GM12875 (cell line): Measurements from ENCODE around the gene DLG1.

Experiments
- H3K4me3 ChIP-seq: one replicate; pipeline ENCODE4 v1.5.1; 2011; ENCODE audit warnings: low read depth, low read length, control low read depth
- TF ChIP-seq, protein P1 (sequence below): IDR thresholded peaks from 2 replicates; pipeline ENCODE4 v1.5.1; 2011; ENCODE audit warnings: low read depth, mild to moderate bottlenecking, control low read depth, inconsistent platforms, low read length, moderate library complexity, borderline replicate concordance; ENCODE audit not compliant: insufficient read depth

DLG1 gene

GRCh38 chr3:197229178-197229577 lies 69.2 kb downstream of the DLG1 start:
- TF ChIP-seq, protein P1, sequence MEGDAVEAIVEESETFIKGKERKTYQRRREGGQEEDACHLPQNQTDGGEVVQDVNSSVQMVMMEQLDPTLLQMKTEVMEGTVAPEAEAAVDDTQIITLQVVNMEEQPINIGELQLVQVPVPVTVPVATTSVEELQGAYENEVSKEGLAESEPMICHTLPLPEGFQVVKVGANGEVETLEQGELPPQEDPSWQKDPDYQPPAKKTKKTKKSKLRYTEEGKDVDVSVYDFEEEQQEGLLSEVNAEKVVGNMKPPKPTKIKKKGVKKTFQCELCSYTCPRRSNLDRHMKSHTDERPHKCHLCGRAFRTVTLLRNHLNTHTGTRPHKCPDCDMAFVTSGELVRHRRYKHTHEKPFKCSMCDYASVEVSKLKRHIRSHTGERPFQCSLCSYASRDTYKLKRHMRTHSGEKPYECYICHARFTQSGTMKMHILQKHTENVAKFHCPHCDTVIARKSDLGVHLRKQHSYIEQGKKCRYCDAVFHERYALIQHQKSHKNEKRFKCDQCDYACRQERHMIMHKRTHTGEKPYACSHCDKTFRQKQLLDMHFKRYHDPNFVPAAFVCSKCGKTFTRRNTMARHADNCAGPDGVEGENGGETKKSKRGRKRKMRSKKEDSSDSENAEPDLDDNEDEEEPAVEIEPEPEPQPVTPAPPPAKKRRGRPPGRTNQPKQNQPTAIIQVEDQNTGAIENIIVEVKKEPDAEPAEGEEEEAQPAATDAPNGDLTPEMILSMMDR: no peak
- no peak overlapping the region for H3K4me3 ChIP-seq

DNA sequence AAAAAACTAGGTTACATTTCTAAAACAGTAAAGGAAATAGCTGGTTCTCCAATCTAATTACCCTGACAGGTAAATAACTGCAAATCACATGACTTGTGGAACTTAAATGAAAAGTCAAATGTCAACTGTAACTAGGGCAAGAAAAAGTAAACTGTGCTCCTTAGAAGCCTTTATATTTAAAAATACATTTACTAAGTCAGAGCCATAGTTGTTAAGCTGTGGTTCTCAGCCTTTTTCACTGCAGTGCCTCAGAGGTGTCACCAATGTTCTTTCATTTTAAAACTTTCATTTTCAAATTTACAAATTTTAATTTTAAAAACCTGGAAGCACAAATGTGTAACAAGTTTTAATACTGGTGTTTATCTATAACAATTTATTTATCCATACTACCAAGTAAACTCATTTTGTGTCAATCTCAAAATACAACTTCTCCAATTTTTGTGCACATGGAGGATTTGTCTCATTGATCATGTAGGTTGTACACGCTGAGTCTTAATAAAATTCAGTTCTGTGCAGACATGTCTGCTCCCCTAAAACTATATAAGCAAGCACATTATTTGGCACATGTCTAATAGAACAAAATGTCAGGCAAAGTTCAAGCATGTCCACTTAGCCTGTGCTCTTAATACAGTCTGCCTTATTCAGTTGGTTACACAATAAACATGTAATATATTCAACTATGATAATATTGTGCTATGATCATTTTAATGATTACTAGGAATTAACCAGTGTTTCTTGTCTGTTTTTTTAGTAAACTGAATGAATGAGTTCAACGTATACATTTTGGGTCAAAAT lies 70.4 kb downstream of the DLG1 start:
- TF ChIP-seq, protein P1: no peak
- H3K4me3 ChIP-seq: no peak overlapping the region

- TF ChIP-seq, protein P1: no peak
- no peak overlapping the region for H3K4me3 ChIP-seq
Observed at GRCh38 chr3:197226179-197226578, 72.2 kb downstream of the DLG1 start.

GRCh38 chr3:197225579-197225978 lies 72.8 kb downstream of the DLG1 start:
- TF ChIP-seq, protein P1: no peak
- no peak overlapping the region for H3K4me3 ChIP-seq

DNA sequence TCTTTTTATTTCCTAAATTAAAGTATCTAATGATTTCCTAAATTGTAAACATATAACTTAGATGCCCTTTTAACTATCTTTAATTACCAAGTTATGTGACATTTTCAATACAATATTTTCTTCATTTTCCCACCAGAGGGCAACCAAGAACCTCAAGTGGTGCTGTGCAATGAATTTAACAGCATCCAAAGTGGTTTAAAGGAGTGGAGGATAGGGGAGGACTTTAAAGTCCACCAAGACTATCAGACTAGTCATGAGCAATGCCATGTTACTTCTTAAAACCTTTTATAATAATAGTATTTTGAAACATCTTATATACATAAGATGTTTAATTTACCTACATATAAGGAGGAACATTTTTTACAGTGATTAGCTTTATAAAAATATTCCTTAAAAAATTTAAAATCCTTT lies 74.4 kb downstream of the DLG1 start:
- TF ChIP-seq, protein P1: peak; percentile 39; the same call in 1 of the 2 replicates

GRCh38 chr3:197222937-197223370 lies 75.5 kb downstream of the DLG1 start:
- H3K4me3 ChIP-seq: no peak overlapping the region
- TF ChIP-seq, protein P1: no peak

More for the DNA sequence above, 74.4 kb downstream of the DLG1 start:
- no peak overlapping the region for H3K4me3 ChIP-seq

GRCh38 chr3:197219619-197220018 lies 78.8 kb downstream of the DLG1 start:
- H3K4me3 ChIP-seq: no peak overlapping the region
- TF ChIP-seq, protein P1: no peak
